HG02938 (cell line): Measurements from ENCODE around the gene KMT2C.
A peak's percentile ranks its signal among the peaks of the same experiment; 100 is the strongest.
"Not testable (repeated sequence)": the region's sequence is repeated elsewhere in the genome, so short reads cannot be mapped to it uniquely, and the experiment has no call there.

Experiments used
- ATAC-seq: cut with Tn5 transposase; IDR thresholded peaks from one replicate; pipeline ENCODE4 v1.9.1; 2021; ENCODE audit warnings: mild to moderate bottlenecking, moderate library complexity; ENCODE audit not compliant: unreplicated experiment

The KMT2C gene

DNA sequence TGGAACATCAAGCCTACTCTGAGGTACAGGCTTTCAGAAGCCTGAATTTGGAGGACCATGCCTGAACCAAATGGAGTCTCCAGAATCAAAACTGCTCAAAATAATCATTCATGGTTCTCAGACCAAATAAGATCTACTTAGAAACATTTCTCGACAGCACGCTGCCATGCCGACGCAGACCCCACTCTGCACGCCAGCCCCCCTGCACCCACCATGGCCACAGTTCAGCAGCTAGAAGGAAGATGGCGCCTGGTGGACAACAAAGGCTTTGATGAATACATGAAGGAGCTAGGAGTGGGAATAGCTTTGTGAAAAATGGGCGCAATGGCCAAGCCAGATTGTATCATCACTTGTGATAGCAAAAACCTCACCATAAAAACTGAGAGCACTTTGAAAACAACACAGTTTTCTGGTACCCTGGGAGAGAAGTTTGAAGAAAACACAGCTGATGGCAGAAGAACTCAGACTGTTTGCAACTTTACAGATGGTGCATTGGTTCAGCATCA lies 6.6 kb upstream of the KMT2C start:
- no peak for ATAC-seq

DNA sequence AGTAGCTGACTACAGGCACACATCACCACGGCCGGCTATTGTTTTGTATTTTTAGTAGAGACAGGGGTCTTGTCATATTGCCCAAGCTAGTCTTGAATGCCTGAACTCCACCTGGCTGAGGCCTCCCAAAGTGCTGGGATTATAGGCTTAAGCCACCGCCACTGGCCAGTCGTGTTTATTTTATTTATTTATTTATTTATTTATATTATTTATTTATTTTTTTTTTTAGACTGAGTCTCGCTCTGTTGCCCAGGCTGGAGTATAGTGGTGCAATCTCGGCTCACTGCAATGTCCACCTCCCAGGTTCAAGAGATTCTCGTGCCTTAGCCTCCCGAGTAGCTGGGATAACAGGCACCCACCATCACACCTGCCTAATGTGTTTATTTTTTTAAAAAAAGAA lies 6.0 kb upstream of the KMT2C start:
- ATAC-seq = not testable (repeated sequence)

GRCh38 chr7:152441168-152441567 lies 5.4 kb upstream of the KMT2C start:
- ATAC-seq = not testable (repeated sequence)

GRCh38 chr7:152438017-152438416 lies 2.2 kb upstream of the KMT2C start:
- not testable (repeated sequence) for ATAC-seq

GRCh38 chr7:152436931-152437575 lies 1.2 kb upstream of the KMT2C start:
- ATAC-seq = not testable (repeated sequence)

- ATAC-seq = peak; percentile 41
Measured at GRCh38 chr7:152436111-152436930, 518 bp upstream of the KMT2C start.

DNA sequence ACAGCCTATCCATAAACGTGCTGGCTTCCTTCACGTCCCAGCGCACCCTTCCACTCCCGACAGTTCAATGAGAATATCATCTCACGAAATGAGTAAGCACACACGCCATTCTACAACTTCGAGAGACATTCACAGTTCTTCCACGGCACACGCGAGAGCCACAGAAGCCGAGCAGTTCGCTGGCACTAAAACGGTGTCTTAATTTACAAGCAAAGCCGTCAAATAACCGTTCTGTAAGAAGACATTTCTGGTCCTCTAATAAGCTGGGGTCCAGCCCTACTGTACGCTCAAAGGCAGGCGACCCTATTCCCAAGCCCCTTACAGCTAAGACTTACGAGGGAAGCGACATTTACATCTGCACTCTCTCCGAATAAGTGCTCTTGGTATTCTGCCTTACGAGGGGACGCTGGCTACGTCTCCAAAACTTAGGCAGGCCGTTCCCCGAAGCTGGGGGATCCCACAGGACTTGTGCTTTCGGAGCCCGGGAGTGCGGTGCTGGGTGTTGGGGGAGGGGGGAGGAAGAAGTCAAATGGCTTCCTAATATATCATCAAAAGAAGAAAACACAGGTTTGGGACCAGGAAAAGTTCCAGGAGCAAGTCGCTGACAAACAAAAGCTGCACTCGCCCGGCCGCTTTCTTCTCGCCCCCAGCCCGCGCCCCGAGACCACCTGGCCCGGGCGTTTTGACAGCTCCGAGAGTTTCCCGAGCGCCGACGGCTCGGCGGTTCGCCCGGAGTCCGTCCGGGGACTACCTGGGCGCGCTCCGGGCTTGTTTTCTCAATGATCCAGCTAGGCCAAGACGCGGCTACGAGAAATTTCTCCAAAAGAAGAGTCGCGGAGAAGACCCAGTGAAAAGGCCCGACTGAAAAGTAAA lies 1.1 kb downstream of the KMT2C start:
- ATAC-seq = peak; percentile 34

- ATAC-seq = peak; percentile 29
Measured at GRCh38 chr7:152433721-152434490, 1.9 kb downstream of the KMT2C start.

GRCh38 chr7:152432735-152433134 lies 3.1 kb downstream of the KMT2C start:
- not testable (repeated sequence) for ATAC-seq

DNA sequence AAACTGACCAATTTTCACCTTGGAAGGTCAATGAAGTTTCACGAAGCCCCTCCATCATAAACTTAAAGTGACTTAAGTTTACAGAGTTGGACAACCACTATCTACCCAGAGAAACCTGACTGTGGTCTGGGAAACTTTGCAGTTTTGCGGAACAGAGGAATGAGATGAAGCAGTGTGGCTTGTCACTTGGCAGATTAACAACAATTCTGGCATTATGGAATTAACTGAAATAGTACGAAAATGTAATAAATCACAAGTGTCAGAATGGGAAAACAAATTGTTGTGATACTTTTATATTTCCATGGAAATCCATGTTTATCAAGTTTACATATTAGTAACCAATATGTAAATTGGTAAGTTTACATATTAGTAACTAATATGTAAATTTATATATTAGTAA lies 4.9 kb downstream of the KMT2C start:
- no peak for ATAC-seq

- not testable (repeated sequence) for ATAC-seq
Measured at GRCh38 chr7:152430118-152430517, 5.7 kb downstream of the KMT2C start.

- no peak for ATAC-seq
Measured at GRCh38 chr7:152424348-152425108, 11.3 kb downstream of the KMT2C start.

DNA sequence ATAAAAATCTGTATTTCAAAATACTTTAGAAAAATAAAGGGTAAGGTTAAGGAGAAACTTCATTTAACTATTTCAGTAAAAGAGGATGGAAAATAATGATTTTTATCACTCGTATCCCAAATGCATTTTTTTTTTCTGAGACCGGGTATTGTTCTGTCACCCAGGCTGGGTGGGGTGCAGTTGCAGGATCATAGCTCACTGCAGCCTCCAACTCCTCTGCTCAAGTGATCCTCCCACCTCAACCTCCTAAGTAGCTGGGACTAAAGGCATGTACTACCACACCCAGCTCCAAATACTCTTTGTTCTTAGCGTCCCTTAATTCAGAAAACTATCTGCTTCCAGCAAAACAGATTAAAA lies 11.8 kb downstream of the KMT2C start:
- no peak for ATAC-seq

DNA sequence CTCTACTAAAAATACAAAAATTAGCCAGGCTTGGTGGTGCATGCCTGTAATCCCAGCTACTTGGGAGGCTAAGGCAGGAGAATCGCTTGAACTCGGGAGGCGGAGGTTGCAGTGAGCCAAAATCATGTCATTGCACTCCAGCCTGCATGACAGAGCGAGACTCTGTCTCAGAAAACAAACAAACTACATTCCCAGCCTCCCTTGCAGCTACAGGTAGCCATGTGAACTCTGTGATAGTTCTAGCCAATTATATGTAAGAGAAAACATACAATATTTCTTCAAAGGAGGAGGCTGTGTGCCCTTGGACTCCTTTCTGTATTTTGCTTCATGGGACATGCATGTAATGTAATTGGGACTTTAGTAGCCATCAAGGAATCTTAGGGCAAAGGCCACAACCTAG lies 12.6 kb downstream of the KMT2C start:
- ATAC-seq = not testable (repeated sequence)

- ATAC-seq = not testable (repeated sequence)
Measured at GRCh38 chr7:152420950-152421349, 14.9 kb downstream of the KMT2C start.

- no peak for ATAC-seq
Measured at GRCh38 chr7:152419473-152420429, 16.1 kb downstream of the KMT2C start.

- ATAC-seq = no peak
Measured at GRCh38 chr7:152414779-152415178, 21.0 kb downstream of the KMT2C start.

GRCh38 chr7:152411389-152411788 lies 24.4 kb downstream of the KMT2C start:
- ATAC-seq = no peak

- ATAC-seq = no peak
Measured at GRCh38 chr7:152406491-152406890, 29.3 kb downstream of the KMT2C start.
